BE2C (cell line): ENCODE measurements around the gene PPIF.

ENCODE experiments used
- DNase-seq: peaks from one replicate; pipeline ENCODE4 v3.0.0-alpha.2; 2020
- H3K27me3 ChIP-seq: fragments of 250-450 bp; sonication (Bioruptor Pico); 2 replicates; pipeline ENCODE4 v1.5.1; 2020; ENCODE audit warnings: mild to moderate bottlenecking
- H3K36me3 ChIP-seq: fragments of 250-450 bp; sonication (Bioruptor Pico); 2 replicates; pipeline ENCODE4 v1.5.1; 2020; ENCODE audit warnings: mild to moderate bottlenecking
- H3K4me1 ChIP-seq: fragments of 250-450 bp; sonication (Bioruptor Pico); 2 replicates; pipeline ENCODE4 v1.5.1; 2020
- H3K4me3 ChIP-seq: 2 replicates; pipeline ENCODE4 v1.5.1; 2011; ENCODE audit warnings: low read depth, low read length
- H3K9me3 ChIP-seq: fragments of 250-450 bp; sonication (Bioruptor Pico); 2 replicates; pipeline ENCODE4 v1.5.1; 2020
- CTCF ChIP-seq: IDR thresholded peaks from 2 replicates; pipeline ENCODE4 v1.5.1; 2012; ENCODE audit warnings: mild to moderate bottlenecking, low read depth, low read length

PPIF gene

DNA sequence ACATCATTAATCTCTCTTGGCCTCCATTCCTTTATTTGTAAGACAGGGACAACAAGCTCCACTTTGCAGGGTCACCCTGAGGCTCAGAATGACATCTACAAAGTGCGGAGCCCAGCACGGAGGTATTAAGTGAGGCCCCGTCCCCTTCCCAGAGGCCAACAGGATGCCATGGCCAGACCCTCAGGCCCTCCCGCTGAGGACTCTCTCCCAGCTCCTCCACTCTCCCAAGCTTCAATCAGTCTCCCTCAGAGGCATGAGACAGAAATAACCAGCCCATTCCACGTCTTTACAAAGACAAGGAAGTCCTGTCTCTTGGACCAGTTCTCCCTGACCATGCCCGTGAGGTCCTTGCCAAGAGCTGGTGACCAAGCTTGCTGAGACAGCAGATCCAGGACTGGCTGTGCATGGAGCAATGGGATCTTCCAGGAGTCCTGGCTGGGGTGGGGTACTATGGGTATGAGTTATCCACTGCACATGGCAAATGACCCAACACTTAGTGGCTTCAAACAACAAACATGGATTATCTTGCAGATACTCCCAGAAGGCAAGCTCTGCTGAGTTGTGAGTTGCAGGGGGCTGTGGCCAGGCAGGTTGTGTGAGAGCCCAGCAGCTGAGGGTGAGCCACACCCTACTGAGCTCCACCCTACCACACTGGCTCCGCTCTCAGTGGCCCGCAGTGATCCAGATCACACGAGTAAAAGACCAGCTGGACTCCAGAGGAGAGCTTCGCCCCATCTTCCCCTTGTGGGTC, 4.3 kb upstream of the PPIF start:
- TF ChIP-seq CTCF = no peak
- Histone ChIP-seq H3K4me3 (no peak overlapping the region), H3K27me3 (no peaks in the 10 kb centered on the region), H3K4me1 (peaks cover 6% of the 10 kb centered on the region), H3K36me3 (no peaks in the 10 kb centered on the region), H3K9me3 (no peaks in the 10 kb centered on the region)
- DNase-seq = no peak

- H3K27me3 ChIP-seq = no peaks in the 10 kb centered on the region
- no peak for DNase-seq
Measured at GRCh38 chr10:79344502-79345195, 2.6 kb upstream of the PPIF start.

GRCh38 chr10:79345241-79346011, 1.8 kb upstream of the PPIF start:
- Histone ChIP-seq H3K9me3 (no peaks in the 10 kb centered on the region), H3K36me3 (peaks cover 19% of the 10 kb centered on the region), H3K4me3 (no peak overlapping the region), H3K4me1 (peaks cover 6% of the 10 kb centered on the region), H3K27me3 (no peaks in the 10 kb centered on the region)
- no peak for DNase-seq
- TF ChIP-seq CTCF = no peak

More at GRCh38 chr10:79344502-79345195, 2.6 kb upstream of the PPIF start:
- Histone ChIP-seq H3K4me1 (peaks cover 6% of the 10 kb centered on the region), H3K36me3 (peaks cover 11% of the 10 kb centered on the region), H3K4me3 (no peak overlapping the region), H3K9me3 (no peaks in the 10 kb centered on the region)
- no peak for TF ChIP-seq CTCF

- Histone ChIP-seq H3K36me3 (peaks cover 24% of the 10 kb centered on the region), H3K4me1 (peaks cover 6% of the 10 kb centered on the region), H3K4me3 (no peak overlapping the region), H3K27me3 (no peaks in the 10 kb centered on the region), H3K9me3 (no peaks in the 10 kb centered on the region)
- TF ChIP-seq CTCF = no peak
- no peak for DNase-seq
Measured at GRCh38 chr10:79346012-79346340, 1.3 kb upstream of the PPIF start.

DNA sequence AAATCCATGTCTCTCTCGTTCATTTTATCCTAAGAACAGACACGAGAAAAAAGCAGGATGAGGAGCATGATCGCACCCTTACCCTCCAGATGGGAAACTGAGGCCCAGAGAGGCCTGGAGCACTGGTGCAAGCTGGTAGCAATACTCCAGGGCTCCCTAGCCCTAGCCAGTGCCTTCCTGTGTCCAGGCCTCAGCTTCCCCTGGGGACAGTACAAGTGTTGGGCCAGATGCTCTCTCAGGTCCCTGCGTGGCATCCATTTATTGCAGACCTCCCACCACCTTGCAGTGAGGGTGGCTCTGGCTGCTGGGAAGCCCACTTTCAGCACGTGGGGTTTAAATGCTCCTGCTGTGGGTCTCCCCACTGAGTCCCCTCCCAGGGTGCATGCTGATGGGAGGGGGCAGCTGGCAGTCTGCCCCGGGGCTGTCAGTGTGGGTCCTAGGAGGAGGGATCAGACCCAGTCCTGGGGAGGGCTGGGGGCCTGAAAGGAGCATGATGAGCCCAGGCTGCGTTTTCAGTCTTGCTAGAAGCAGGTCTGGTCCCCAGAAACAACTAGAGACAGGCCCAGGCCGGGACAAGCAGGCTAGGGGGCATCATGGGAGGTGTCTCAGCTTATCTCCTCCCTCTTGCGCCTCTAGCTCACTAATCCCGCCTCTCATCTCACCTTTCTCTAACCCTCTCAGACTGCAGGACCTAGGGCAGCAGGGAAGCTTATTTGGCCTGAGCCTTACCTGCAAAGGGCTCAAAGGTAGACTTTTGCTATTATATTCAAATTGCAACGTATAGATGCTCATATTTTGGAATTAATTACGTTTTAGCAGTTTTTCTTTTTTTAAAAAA, 662 bp upstream of the PPIF start:
- Histone ChIP-seq H3K4me3 (no peak overlapping the region), H3K36me3 (peaks cover 28% of the 10 kb centered on the region), H3K27me3 (no peaks in the 10 kb centered on the region), H3K4me1 (peaks cover 6% of the 10 kb centered on the region), H3K9me3 (no peaks in the 10 kb centered on the region)
- no peak for DNase-seq
- no peak for TF ChIP-seq CTCF
